Measurements from ENCODE around the gene SNRNP48. TPM values are rescaled to one million over a fixed set of nuclear protein-coding genes. Genes with fewer than 3 reads are reported as not detected.

SNRNP48 gene
- total and polyA plus RNA-seq, 7 donors, result 8.3 to 40.8 (median 9.9) TPM

- TF ChIP-seq CTCF (IDR thresholded peaks at IDR 0.05), result no peak
- WGBS, 3 donors, result 83 to 89% (median 89%) methylated on average over 5 of the region's 5 CpGs
Measured at GRCh38 chr6:7621761-7622160, 31.8 kb downstream of the SNRNP48 start.

DNA sequence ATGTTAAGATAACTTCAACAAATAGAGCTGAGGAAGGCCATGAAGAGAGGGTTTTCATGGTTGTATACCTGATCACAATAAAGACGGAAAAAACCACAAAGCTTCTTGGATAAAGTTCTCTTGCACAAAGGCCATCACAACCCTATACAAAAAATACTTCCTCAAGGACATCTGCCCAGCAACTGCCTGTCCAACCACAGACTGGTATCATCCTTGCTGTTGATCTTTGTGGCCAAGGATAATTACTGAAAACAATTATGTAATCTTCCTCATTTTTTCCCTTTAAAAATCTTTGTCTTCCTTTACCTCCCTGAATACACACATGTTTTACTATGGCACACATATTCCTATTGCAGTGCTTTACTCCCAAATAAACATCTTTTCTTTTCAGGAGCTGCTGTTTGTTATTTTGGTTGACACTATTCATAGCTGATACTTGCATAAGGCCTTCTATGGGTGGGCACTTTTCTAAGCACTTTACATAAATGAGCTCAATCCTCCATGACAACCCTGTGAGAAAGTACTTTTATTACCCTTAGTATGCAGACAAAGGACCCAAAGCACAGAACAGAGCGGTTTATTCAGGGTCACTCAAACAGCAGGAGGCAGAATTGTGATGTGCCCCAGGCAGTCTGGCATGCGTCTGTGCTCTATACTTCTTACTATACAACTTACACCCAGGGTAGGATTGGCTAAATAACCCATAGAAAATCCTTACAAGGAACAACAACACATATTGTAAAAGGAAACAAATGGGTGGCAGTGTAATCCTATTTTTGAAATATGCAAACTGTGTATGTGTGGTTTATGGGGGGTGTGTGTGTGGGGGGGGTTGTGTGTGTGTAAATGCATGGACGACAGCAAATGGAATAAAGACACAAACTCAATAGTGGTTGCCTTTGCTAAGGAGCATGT is 35.1 kb downstream of the SNRNP48 start:
- WGBS, 3 donors, result 64 to 69% (median 69%) methylated on average over 4 of the region's 4 CpGs
- H3K27ac ChIP-seq, result no peak overlapping the region
- no peak overlapping the region for H3K4me3 ChIP-seq
- H3K4me1 ChIP-seq, result no peaks in the 10 kb centered on the region
- H3K9me3 ChIP-seq, result no peaks in the 10 kb centered on the region
- DNase-seq (no peak), ATAC-seq (no peak)
- H3K27me3 ChIP-seq (ENCODE audit: insufficient read depth in 3 of 3, low read length in 2 of 3), result no peaks in the 10 kb centered on the region
- no peaks in the 10 kb centered on the region for H3K36me3 ChIP-seq (ENCODE audit: insufficient read depth in 1 of 2, low read depth in 1 of 2)
- intact Hi-C loops (cut with DNase I), result no loop called here
- TF ChIP-seq CTCF (IDR thresholded peaks at IDR 0.05), result no peak

More at GRCh38 chr6:7621761-7622160, 31.8 kb downstream of the SNRNP48 start:
- Histone ChIP-seq H3K4me3 (no peak overlapping the region), H3K27ac (no peak overlapping the region), H3K4me1 (no peaks in the 10 kb centered on the region), H3K9me3 (no peaks in the 10 kb centered on the region), H3K36me3 (ENCODE audit: insufficient read depth in 1 of 2, low read depth in 1 of 2) (no peaks in the 10 kb centered on the region), H3K27me3 (ENCODE audit: insufficient read depth in 3 of 3, low read length in 2 of 3) (no peaks in the 10 kb centered on the region)
- intact Hi-C loops (cut with DNase I), result no loop called here
- DNase-seq, result no peak
- no peak for ATAC-seq

DNA sequence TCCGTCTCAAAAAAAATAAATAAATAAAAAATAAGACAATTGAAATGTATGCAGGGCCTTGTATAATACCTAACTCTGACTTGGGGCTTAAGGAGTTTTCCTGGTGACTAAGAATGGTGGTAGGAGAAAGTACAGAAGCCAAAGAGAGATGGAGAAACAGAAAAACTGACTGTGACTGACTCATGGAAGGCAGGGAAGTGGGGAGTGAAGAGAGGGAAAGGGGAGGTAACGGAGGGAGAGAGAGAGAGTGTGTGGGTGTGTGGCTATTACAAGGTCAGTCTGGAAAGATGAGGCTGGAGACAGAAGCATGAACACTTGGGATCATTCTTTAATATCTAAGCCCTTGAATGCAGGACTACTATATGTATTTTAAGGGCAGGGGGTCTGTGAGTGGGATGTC is 38.5 kb downstream of the SNRNP48 start:
- Histone ChIP-seq H3K4me1 (no peaks in the 10 kb centered on the region), H3K9me3 (no peaks in the 10 kb centered on the region), H3K4me3 (no peak overlapping the region), H3K27me3 (ENCODE audit: insufficient read depth in 3 of 3, low read length in 2 of 3) (no peaks in the 10 kb centered on the region), H3K36me3 (ENCODE audit: insufficient read depth in 1 of 2, low read depth in 1 of 2) (no peaks in the 10 kb centered on the region), H3K27ac (no peak overlapping the region)
- no peak for TF ChIP-seq CTCF (IDR thresholded peaks at IDR 0.05)
- intact Hi-C loops (cut with DNase I), result no loop called here
- DNase-seq, result no peak
- WGBS, 3 donors, result 77 to 84% (median 78%) methylated on average over 2 of the region's 2 CpGs
- ATAC-seq, result no peak

- H3K27ac ChIP-seq, result no peak overlapping the region
- H3K4me3 ChIP-seq, result no peak overlapping the region
- no peak for TF ChIP-seq CTCF (IDR thresholded peaks at IDR 0.05)
- 71 to 83% (median 81%) methylated on average over 11 of the region's 11 CpGs for whole genome bisulfite sequencing, 3 donors
- H3K36me3 ChIP-seq (ENCODE audit: insufficient read depth in 1 of 2, low read depth in 1 of 2), result no peaks in the 10 kb centered on the region
- no peaks in the 10 kb centered on the region for H3K27me3 ChIP-seq (ENCODE audit: insufficient read depth in 3 of 3, low read length in 2 of 3)
- H3K9me3 ChIP-seq, result no peaks in the 10 kb centered on the region
- H3K4me1 ChIP-seq, result no peaks in the 10 kb centered on the region
- DNase-seq, result no peak
- intact Hi-C loops (cut with DNase I), result no loop called here
- peak in 1 of 4 donors; percentile 26 for ATAC-seq
Measured at GRCh38 chr6:7628909-7629308, 38.9 kb downstream of the SNRNP48 start.
